ENCODE measurements around the gene NLK. TPM values are rescaled to one million over a fixed set of nuclear protein-coding genes. Genes with fewer than 3 reads are reported as not detected.

The NLK gene
- total and polyA plus RNA-seq, 8 donors: 18.8 to 21.3 (median 20.1) TPM

- TF ChIP-seq CTCF (IDR thresholded peaks at IDR 0.05): no peak
- intact Hi-C loops (cut with DNase I): no loop called here
- no peaks in the 10 kb centered on the region for H3K36me3 ChIP-seq
- ATAC-seq (no peak), DNase-seq (no peak)
- no peak overlapping the region for H3K27ac ChIP-seq
- H3K4me1 ChIP-seq: peaks cover 3 to 36% of the 10 kb centered on the region in 2 donors
- H3K27me3 ChIP-seq: no peaks in the 10 kb centered on the region
- no peak overlapping the region for H3K4me3 ChIP-seq
- H3K9me3 ChIP-seq: no peaks in the 10 kb centered on the region
These were observed 36.1 kb downstream of the NLK start for GRCh38 chr17:28078341-28079229.

GRCh38 chr17:28081467-28081866 lies 39.0 kb downstream of the NLK start:
- no peaks in the 10 kb centered on the region for H3K27me3 ChIP-seq
- intact Hi-C loops (cut with DNase I): no loop called here
- peaks cover 3 to 36% of the 10 kb centered on the region in 2 donors for H3K4me1 ChIP-seq
- DNase-seq: no peak
- no peak overlapping the region for H3K27ac ChIP-seq
- ATAC-seq: no peak
- no peaks in the 10 kb centered on the region for H3K9me3 ChIP-seq
- no peak overlapping the region for H3K4me3 ChIP-seq
- no peak for TF ChIP-seq CTCF (IDR thresholded peaks at IDR 0.05)
- no peaks in the 10 kb centered on the region for H3K36me3 ChIP-seq

- intact Hi-C loops (cut with DNase I): no loop called here
- Histone ChIP-seq H3K9me3 (no peaks in the 10 kb centered on the region), H3K4me3 (no peak overlapping the region), H3K36me3 (no peaks in the 10 kb centered on the region), H3K4me1 (peaks cover 3 to 14% of the 10 kb centered on the region in 2 donors), H3K27ac (no peak overlapping the region), H3K27me3 (no peaks in the 10 kb centered on the region)
- no peak for DNase-seq
- no peak for TF ChIP-seq CTCF (IDR thresholded peaks at IDR 0.05)
- no peak for ATAC-seq
These were observed 43.3 kb downstream of the NLK start for GRCh38 chr17:28085766-28086165.

DNA sequence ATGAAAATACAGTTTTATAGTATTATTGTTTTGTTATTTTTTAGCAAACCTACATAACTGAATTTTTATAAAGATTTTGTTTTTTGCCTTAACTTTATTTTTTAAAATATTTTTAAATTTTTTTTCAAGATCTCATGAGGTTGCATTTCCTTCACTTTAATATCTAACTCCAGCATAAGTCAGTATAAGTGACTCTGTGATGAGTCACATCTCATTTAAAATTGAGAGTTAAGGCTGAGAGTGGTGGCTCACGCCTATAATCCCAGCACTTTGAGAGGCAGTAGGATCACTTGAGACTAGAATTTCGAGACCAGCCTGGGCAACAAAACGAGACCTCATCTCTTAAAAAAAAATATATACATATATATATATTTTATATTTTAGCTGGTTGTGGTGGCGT lies 44.0 kb downstream of the NLK start:
- Histone ChIP-seq H3K27ac (no peak overlapping the region), H3K36me3 (no peaks in the 10 kb centered on the region), H3K4me1 (peaks cover 3 to 12% of the 10 kb centered on the region in 2 donors), H3K27me3 (no peaks in the 10 kb centered on the region), H3K4me3 (no peak overlapping the region), H3K9me3 (no peaks in the 10 kb centered on the region)
- ATAC-seq: no peak
- intact Hi-C loops (cut with DNase I): no loop called here
- DNase-seq: no peak
- TF ChIP-seq CTCF (IDR thresholded peaks at IDR 0.05): no peak

DNA sequence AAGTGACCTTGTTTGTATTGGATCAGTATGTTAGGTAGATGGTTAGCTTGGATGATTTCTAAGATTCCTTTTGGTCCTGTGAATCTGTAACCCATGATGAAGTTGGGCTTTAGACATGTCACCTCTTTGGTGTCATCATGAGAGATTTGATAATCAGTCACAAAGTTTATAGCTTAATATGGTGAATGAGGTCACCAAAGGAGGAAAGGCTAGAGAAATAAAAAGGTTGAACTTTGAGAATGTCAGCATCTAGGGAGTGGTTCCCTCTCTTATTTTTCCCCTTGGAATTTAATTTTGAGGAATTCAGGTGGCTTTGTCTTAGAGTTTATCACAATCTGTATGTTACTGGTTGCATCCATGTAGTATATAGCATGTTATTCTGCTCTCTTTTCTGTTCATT lies 45.3 kb downstream of the NLK start:
- ATAC-seq: no peak
- TF ChIP-seq CTCF (IDR thresholded peaks at IDR 0.05): no peak

More for the DNA sequence above, 45.3 kb downstream of the NLK start:
- Histone ChIP-seq H3K27ac (no peak overlapping the region), H3K4me1 (peaks cover under 1 to 3% of the 10 kb centered on the region in 2 donors), H3K9me3 (no peaks in the 10 kb centered on the region), H3K36me3 (no peaks in the 10 kb centered on the region), H3K27me3 (no peaks in the 10 kb centered on the region), H3K4me3 (no peak overlapping the region)
- DNase-seq: no peak
- intact Hi-C loops (cut with DNase I): no loop called here

Data from left lung (tissue), 10 donors.